GM12878 (cell line): Measurements from ENCODE around the gene HOXD3. TPM values are rescaled to one million over a fixed set of nuclear protein-coding genes. Genes with fewer than 3 reads are reported as not detected.

Source experiments
- ATAC-seq: fragments of 200-7000 bp; cut with Tn5 transposase; 3 replicates; pipeline ENCODE4 v1.9.1; 2020; ENCODE audit warnings: mild to moderate bottlenecking, moderate library complexity
- BruUV-seq: library from RNA; stranded (reverse); fragments of 400-500 nt; replicated peaks from 2 replicates; lab custom pipeline; 2021; lab: Mats Ljungman, UMichigan
- CTCF ChIA-PET: fragments of 300-600 bp; sonication (Branson Sonifier 250); formaldehyde crosslinking; extraction: SDS; loops from one replicate; lab custom pipeline; 2021; ENCODE audit warnings: inconsistent platforms; lab: Yijun Ruan, JAX
- POLR2A ChIA-PET: fragments of 350-600 bp; formaldehyde crosslinking; extraction: SDS; loops from one replicate; lab custom pipeline; 2021; ENCODE audit warnings: inconsistent platforms; lab: Charles Lee
- RAD21 ChIA-PET: fragments of 300-600 bp; sonication (Branson Sonifier 250); formaldehyde crosslinking; loops from one replicate; lab custom pipeline; 2023; ENCODE audit warnings: antibody characterized with exemption; ENCODE audit not compliant: unreplicated experiment; lab: Charles Lee
- SMC1A ChIA-PET: fragments of 300-600 bp; sonication (Branson Sonifier 250); formaldehyde crosslinking; loops from one replicate; lab custom pipeline; 2023; ENCODE audit not compliant: unreplicated experiment, uncharacterized antibody; lab: Charles Lee
- DNase-seq: peaks from one replicate; pipeline ENCODE4 v3.0.0-alpha.2; 2011; ENCODE audit warnings: low read depth, low spot score
- FAIRE-seq: peaks from 3 replicates; lab custom pipeline; 2011; peaks lifted over from hg19 to GRCh38; lab: Jason Lieb, UNC
- H2AFZ ChIP-seq: 2 replicates; pipeline ENCODE4 v1.6.0; 2011; ENCODE audit warnings: low read depth, low read length, control low read depth; ENCODE audit not compliant: control insufficient read depth
- H3K27ac ChIP-seq: 2 replicates; pipeline ENCODE4 v1.5.1; 2011; ENCODE audit warnings: control low read depth; ENCODE audit not compliant: control insufficient read depth, insufficient read depth
- H3K27me3 ChIP-seq, 2 experiments: replicated peaks in 1 of 2; 2 replicates each; pipeline versions ENCODE4 v1.6.0 to v1.6.1; 2011; ENCODE audit warnings: low read length in 1 of 2; ENCODE audit not compliant: control insufficient read depth in 2 of 2, insufficient read depth in 2 of 2
- H3K36me3 ChIP-seq, 2 experiments: 2 replicates each; pipeline ENCODE4 v1.5.1; 2011; ENCODE audit warnings: low read length in 1 of 2; ENCODE audit not compliant: control insufficient read depth in 2 of 2, insufficient read depth in 2 of 2
- H3K4me1 ChIP-seq: 2 replicates; pipeline ENCODE4 v1.6.1; 2011; ENCODE audit warnings: mild to moderate bottlenecking, low read length, moderate library complexity, mixed read lengths; ENCODE audit not compliant: control insufficient read depth, insufficient read depth
- H3K4me2 ChIP-seq: 2 replicates; pipeline ENCODE4 v1.6.0; 2011; ENCODE audit warnings: control low read depth; ENCODE audit not compliant: control insufficient read depth, insufficient read depth
- H3K4me3 ChIP-seq: fragments of 200-600 bp; sonication (generic); 2 replicates; pipeline ENCODE4 v1.5.1; 2016
- H3K79me2 ChIP-seq: 2 replicates; pipeline ENCODE4 v1.6.0; 2011; ENCODE audit warnings: low read length; ENCODE audit not compliant: control insufficient read depth, insufficient read depth
- H3K9ac ChIP-seq: 2 replicates; pipeline ENCODE4 v1.8.0; 2011; ENCODE audit warnings: low read length, control low read depth, mixed read lengths; ENCODE audit not compliant: control insufficient read depth, insufficient read depth
- H3K9me3 ChIP-seq: replicated peaks from 3 replicates; pipeline ENCODE4 v1.5.1; 2011; ENCODE audit warnings: mild to moderate bottlenecking, low read length; ENCODE audit not compliant: control insufficient read depth, insufficient read depth
- H4K20me1 ChIP-seq: 2 replicates; pipeline ENCODE4 v1.6.0; 2011; ENCODE audit not compliant: control insufficient read depth, insufficient read depth
- BACH1 ChIP-seq: fragments of 450-650 bp; IDR thresholded peaks from 2 replicates; pipeline ENCODE4 v1.6.1; 2017; ENCODE audit warnings: mild to moderate bottlenecking, borderline replicate concordance
- BMI1 ChIP-seq: fragments of 450-650 bp; IDR thresholded peaks from 2 replicates; pipeline ENCODE4 v1.6.1; 2016; ENCODE audit warnings: mild to moderate bottlenecking, moderate library complexity, borderline replicate concordance
- CBX3 ChIP-seq: fragments of 200-600 bp; sonication (generic); IDR thresholded peaks from 2 replicates; pipeline ENCODE4 v1.6.1; 2016; ENCODE audit warnings: low read depth, borderline replicate concordance
- CHD1 ChIP-seq: IDR thresholded peaks from 2 replicates; pipeline ENCODE4 v1.6.1; 2012; ENCODE audit warnings: low read depth, low read length, improper control_type of control experiment
- CREB1 ChIP-seq: IDR thresholded peaks from 2 replicates; pipeline ENCODE4 v1.6.1; 2012; ENCODE audit warnings: low read depth, mild to moderate bottlenecking, inconsistent platforms
- IRF4 ChIP-seq: IDR thresholded peaks from 2 replicates; pipeline ENCODE4 v1.6.1; 2011; ENCODE audit warnings: low read depth, low read length
- MTA2 ChIP-seq: fragments of 450-650 bp; IDR thresholded peaks from 2 replicates; pipeline ENCODE4 v1.6.1; 2016; ENCODE audit warnings: low read depth, mild to moderate bottlenecking, moderate library complexity
- NBN ChIP-seq: fragments of 450-650 bp; IDR thresholded peaks from 2 replicates; pipeline ENCODE4 v1.6.1; 2016
- NFYB ChIP-seq: IDR thresholded peaks from 2 replicates; pipeline ENCODE4 v1.6.1; 2011; ENCODE audit warnings: low read depth, mild to moderate bottlenecking, low read length, improper control_type of control experiment, moderate library complexity; ENCODE audit not compliant: insufficient read depth
- SIN3A ChIP-seq: IDR thresholded peaks from 2 replicates; pipeline ENCODE4 v1.6.1; 2012; ENCODE audit warnings: low read depth, low read length, improper control_type of control experiment
- SMARCA5 ChIP-seq: fragments of 450-650 bp; IDR thresholded peaks from 2 replicates; pipeline ENCODE4 v1.6.1; 2017; ENCODE audit warnings: mild to moderate bottlenecking
- SP1 ChIP-seq: IDR thresholded peaks from one replicate; pipeline ENCODE4 v1.6.1; 2011; ENCODE audit warnings: low read depth, low read length
- SRF ChIP-seq, 2 experiments: IDR thresholded peaks; 2 replicates each; pipeline ENCODE4 v1.6.1; 2011; ENCODE audit warnings: low read depth in 2 of 2, low read length in 2 of 2, mild to moderate bottlenecking in 1 of 2, moderate library complexity in 1 of 2
- TARDBP ChIP-seq: IDR thresholded peaks from 2 replicates; pipeline ENCODE4 v1.6.1; 2016; ENCODE audit warnings: borderline replicate concordance
- ZNF622 ChIP-seq: fragments of 450-650 bp; IDR thresholded peaks from 2 replicates; pipeline ENCODE4 v1.6.1; 2017; ENCODE audit warnings: mild to moderate bottlenecking, inconsistent platforms
- WGBS: methylation state at CpG from one replicate; pipeline ENCODE4 v1.1.6; 2016; ENCODE audit warnings: low lambda C conversion rate; ENCODE audit not compliant: insufficient replicate concordance, insufficient coverage; ENCODE audit errors: missing lambda C conversion rate; 5-methylcytosine and 5-hydroxymethylcytosine counted together
- in situ Hi-C: fragments of 300-500 bp; cut with MboI; formaldehyde crosslinking; loops from 9 replicates; pipeline ENCODE4 v1.14.3; 2018; ENCODE audit warnings: mixed read lengths
- intact Hi-C: fragments of 100-400 bp; cut with micrococcal nuclease; formaldehyde crosslinking; loops from one replicate; pipeline ENCODE4 v1.14.2; 2022; ENCODE audit not compliant: unreplicated experiment
- polyA plus RNA-seq, 11 experiments: library from polyadenylated mRNA; depleted of rRNA in 4 of 11; unstranded in 6 of 11; stranded (reverse) in 5 of 11; fragments of >200 nt; fragmentation: Nextera tagmentation in 4 of 11; fragmentation: Illumina TruSeq in 1 of 11; extraction: Ambion mirVana in 4 of 11; extraction: Trizol in 1 of 11; gene quantifications; 1 replicate in 1 of 11; 2 replicates in 10 of 11; pipeline versions ENCODE4 v1.2.1 to v1.2.3, GENCODE V29; 2011 to 2016; ENCODE audit warnings: inconsistent platforms in 2 of 11, missing spikeins in 2 of 11, low read depth in 1 of 11
- total RNA-seq, 4 experiments: library from RNA; depleted of rRNA in 3 of 4; stranded (reverse); fragments of >200 nt in 3 of 4; fragmentation: Illumina TruSeq in 1 of 4; extraction: Trizol in 1 of 4; gene quantifications; 2 replicates each; pipeline versions ENCODE4 v1.2.1 to v1.2.3, GENCODE V29; 2013 to 2021
- TF ChIP-seq, protein P1 (sequence below): IDR thresholded peaks from 2 replicates; pipeline ENCODE4 v1.6.1; 2011; ENCODE audit warnings: borderline replicate concordance, low read depth, mild to moderate bottlenecking, moderate library complexity, low read length; ENCODE audit not compliant: insufficient read depth, poor library complexity, severe bottlenecking
- TF ChIP-seq, protein P2 (sequence below): IDR thresholded peaks from 2 replicates; pipeline ENCODE4 v1.6.1; 2012; ENCODE audit warnings: low read depth, low read length, improper control_type of control experiment

Gene HOXD3
- total and polyA plus RNA-seq, 10 of the 15 experiments (the other 5 are each of a cell fraction or from before 2014, with no cell fraction given) = not detected

DNA sequence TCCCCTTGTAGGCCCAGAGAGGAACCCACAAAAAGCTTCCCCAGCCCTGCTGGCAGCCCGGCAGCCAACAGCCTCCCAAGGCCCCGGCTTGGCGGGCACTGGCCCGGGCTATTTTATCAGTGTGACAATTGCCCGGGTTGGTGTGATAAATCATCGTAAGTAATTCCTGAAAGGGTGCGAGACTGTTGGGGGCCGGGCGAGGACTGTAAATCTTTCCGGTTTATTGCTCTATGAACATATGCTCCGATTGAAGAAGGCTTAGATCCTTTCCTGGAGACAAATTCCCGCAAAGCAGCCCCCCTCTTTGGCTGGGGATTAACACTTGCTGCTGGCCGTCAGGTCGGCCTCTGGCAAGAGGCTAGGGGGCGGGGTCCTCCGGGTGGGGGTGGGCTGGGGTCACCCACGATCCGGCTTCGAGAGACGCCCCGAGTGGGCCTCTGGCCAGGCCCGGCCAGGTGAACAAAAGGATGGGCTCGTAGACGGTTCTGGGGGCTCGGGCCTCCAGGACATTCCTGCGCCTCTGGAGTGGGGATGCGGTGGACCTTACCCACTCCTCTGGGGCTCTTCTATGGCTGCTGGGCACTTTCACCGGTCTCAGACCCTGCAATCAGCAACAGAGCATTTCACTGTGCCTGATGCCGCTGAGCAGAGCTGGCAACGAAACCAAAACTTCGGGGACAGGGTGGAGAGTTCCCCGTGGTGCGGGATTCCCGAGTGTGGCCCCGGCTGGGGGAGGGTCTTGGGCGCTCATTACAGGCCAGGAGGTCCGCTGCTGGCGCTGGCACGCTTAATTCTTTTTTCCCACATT is 2.0 kb downstream of the HOXD3 start:
- no TSS peak for BruUV-seq
- WGBS = 29% methylated on average over 28 of the region's 39 CpGs
- no peaks in the 10 kb centered on the region for H3K79me2 ChIP-seq
- DNase-seq (no peak), ATAC-seq (no peak), FAIRE-seq (no peak)
- POLR2A ChIA-PET = no interaction called here
- RAD21 ChIA-PET = no interaction called here
- no peaks in the 10 kb centered on the region for H4K20me1 ChIP-seq
- H3K9me3 ChIP-seq = no peaks in the 10 kb centered on the region; the same call in 1 of the 3 replicates
- no peak overlapping the region for H3K4me2 ChIP-seq
- in situ Hi-C loops (no loop called here), intact Hi-C loops (no loop called here)
- no peak overlapping the region for H3K4me3 ChIP-seq
- H3K27me3 ChIP-seq = peaks cover 9 to 35% of the 10 kb centered on the region in 2 experiments
- no peaks in the 10 kb centered on the region for H3K4me1 ChIP-seq
- no peak for TF ChIP-seq SP1
- TF ChIP-seq TARDBP = no peak
- TF ChIP-seq BACH1 = no peak
- no peak for TF ChIP-seq CHD1
- TF ChIP-seq, all 136 proteins: peak for 0
- no peak overlapping the region for H3K27ac ChIP-seq
- H2AFZ ChIP-seq = no peak overlapping the region
- no peak overlapping the region for H3K9ac ChIP-seq
- ChIA-PET CTCF (interaction anchor here (0.6 kb wide), 1 partner anchor 396 kb away, joined by 3 read pairs; no protein-coding TSS in a partner anchor), SMC1A (no interaction called here)
- H3K36me3 ChIP-seq = no peaks in the 10 kb centered on the region

DNA sequence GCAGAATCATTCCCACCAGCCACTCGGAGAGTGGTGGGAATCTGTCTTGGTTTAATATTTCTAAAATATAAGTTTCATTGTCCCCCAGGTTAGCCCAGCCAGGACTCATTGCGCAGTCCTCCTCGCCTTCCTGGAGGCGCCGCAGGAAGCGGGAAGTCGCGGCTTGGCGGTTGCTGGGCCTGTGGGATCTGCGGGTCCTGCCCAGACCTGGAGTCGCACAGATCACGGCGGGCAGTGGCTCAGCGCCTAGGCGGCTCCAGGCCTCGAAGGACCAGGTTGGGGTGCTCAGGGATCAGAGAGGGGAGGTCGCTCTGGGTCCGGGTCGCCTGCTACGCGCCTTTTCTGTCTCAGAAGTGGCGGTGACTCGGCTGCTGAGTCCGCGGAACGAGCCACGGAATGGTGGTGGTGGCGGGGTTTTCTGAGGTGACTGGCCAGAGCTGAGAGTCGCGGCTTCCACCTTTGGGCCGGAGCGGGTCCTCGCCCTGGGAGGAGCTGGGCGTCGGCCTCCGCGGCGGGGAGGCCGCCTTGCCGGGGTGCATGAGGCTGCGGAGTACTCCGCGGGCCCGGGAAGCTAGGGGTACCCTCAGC is 2.6 kb downstream of the HOXD3 start:
- no peaks in the 10 kb centered on the region for H3K4me1 ChIP-seq
- no TSS peak for BruUV-seq
- in situ Hi-C loops = no loop called here
- intact Hi-C loops = no loop called here
- H3K4me2 ChIP-seq = no peak overlapping the region
- H3K27me3 ChIP-seq = peaks cover 13 to 38% of the 10 kb centered on the region in 2 experiments
- FAIRE-seq (no peak), ATAC-seq (no peak), DNase-seq (no peak)
- H3K4me3 ChIP-seq = no peak overlapping the region
- H4K20me1 ChIP-seq = no peaks in the 10 kb centered on the region
- no peak overlapping the region for H3K27ac ChIP-seq
- CTCF ChIA-PET = no interaction called here
- 58% methylated on average over 39 of the region's 44 CpGs for WGBS
- no peaks in the 10 kb centered on the region for H3K79me2 ChIP-seq
- SMC1A ChIA-PET = interaction anchor here (0.9 kb wide), 1 partner anchor 15 kb away, joined by 5 read pairs; no protein-coding TSS in a partner anchor
- peaks cover 2% of the 10 kb centered on the region; the same call in 2 of the 3 replicates for H3K9me3 ChIP-seq
- no peak overlapping the region for H3K9ac ChIP-seq
- H2AFZ ChIP-seq = no peak overlapping the region
- POLR2A ChIA-PET = no interaction called here
- H3K36me3 ChIP-seq = no peaks in the 10 kb centered on the region
- RAD21 ChIA-PET = no interaction called here
- TF ChIP-seq SRF (IDR thresholded peaks at IDR 0.05; ENCODE audit: low read depth in 2 of 2, low read length in 2 of 2) (no peak), ZNF622 (no peak), IRF4 (no peak), NFYB (no peak), CBX3 (no peak), SMARCA5 (no peak), NBN (no peak), SIN3A (no peak), MTA2 (no peak), BMI1 (no peak), CREB1 (no peak)
- TF ChIP-seq, protein P1, sequence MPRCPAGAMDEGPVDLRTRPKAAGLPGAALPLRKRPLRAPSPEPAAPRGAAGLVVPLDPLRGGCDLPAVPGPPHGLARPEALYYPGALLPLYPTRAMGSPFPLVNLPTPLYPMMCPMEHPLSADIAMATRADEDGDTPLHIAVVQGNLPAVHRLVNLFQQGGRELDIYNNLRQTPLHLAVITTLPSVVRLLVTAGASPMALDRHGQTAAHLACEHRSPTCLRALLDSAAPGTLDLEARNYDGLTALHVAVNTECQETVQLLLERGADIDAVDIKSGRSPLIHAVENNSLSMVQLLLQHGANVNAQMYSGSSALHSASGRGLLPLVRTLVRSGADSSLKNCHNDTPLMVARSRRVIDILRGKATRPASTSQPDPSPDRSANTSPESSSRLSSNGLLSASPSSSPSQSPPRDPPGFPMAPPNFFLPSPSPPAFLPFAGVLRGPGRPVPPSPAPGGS = no peak
- TF ChIP-seq, protein P2, sequence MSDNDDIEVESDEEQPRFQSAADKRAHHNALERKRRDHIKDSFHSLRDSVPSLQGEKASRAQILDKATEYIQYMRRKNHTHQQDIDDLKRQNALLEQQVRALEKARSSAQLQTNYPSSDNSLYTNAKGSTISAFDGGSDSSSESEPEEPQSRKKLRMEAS = no peak
